ENCODE measurements around the gene DCTN2.

GRCh38 chr12:57584050-57584449, 37.1 kb upstream of the DCTN2 start:
- TF ChIP-seq CTCF (IDR thresholded peaks at IDR 0.05) (no peak), ZSCAN20 (CRISPR knock-in tag; IDR thresholded peaks at IDR 0.05) (no peak), RAD21 (conservative IDR thresholded peaks at IDR 0.05 in 1 of 2, IDR thresholded peaks at IDR 0.05 in 1 of 2) (no peak)

Measured in A549 (cell line).